ENCODE data around the gene SERPINA10.

Gene SERPINA10

DNA sequence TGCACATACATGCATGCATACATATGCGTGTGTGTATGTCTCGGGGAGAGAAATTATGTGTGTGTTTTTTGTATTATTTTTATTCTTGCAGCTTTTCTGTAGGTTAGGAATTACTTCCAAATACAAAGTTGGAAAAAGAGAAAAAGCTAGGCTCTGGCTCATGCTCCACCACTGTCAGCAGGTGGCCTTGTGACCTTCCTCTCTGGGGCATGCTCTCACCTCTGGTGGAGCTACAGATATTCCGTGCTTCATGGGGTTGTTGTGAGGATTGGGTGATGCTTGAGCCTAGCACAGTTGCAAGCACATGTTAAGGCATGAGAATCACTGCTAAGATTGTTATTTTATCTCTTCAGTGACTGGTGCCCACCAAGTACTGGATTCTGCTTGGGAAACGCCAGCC is 36.8 kb upstream of the SERPINA10 start:
- ChIA-PET CTCF (interaction anchor here (1.4 kb wide), 1 partner anchor 14 kb away, joined by 3 read pairs; no protein-coding TSS in a partner anchor), POLR2A (no interaction called here)
- DNase-seq (ENCODE audit: extremely low spot score): no peak
- TF ChIP-seq, protein P1, sequence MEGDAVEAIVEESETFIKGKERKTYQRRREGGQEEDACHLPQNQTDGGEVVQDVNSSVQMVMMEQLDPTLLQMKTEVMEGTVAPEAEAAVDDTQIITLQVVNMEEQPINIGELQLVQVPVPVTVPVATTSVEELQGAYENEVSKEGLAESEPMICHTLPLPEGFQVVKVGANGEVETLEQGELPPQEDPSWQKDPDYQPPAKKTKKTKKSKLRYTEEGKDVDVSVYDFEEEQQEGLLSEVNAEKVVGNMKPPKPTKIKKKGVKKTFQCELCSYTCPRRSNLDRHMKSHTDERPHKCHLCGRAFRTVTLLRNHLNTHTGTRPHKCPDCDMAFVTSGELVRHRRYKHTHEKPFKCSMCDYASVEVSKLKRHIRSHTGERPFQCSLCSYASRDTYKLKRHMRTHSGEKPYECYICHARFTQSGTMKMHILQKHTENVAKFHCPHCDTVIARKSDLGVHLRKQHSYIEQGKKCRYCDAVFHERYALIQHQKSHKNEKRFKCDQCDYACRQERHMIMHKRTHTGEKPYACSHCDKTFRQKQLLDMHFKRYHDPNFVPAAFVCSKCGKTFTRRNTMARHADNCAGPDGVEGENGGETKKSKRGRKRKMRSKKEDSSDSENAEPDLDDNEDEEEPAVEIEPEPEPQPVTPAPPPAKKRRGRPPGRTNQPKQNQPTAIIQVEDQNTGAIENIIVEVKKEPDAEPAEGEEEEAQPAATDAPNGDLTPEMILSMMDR (IDR thresholded peaks at IDR 0.05; ENCODE audit: control extremely low read depth, extremely low read depth, low read depth, missing control alignments): no peak

DNA sequence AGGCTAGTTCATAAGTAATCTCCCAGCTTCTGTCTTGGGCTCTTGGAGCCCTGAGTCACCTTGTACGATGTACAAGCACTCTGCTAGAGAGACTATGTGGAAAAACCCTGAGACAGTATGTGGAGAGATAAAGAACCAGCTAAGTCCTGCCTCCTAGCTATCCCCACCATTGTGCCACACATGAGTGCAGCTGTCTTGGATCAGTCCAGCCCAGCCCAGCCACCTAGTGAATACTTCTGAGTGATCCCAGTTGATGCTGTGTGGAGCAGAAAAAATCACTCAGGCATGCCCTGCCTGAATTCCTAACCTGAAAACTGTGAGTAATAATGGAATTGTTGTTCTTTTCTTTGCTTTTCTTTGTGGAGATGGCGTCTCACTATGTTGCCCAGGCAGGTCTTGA is 35.1 kb upstream of the SERPINA10 start:
- ChIA-PET CTCF (interaction anchor here (1.6 kb wide), 1 partner anchor 18 kb away, joined by 3 read pairs; no protein-coding TSS in a partner anchor), POLR2A (no interaction called here)
- DNase-seq (ENCODE audit: extremely low spot score): no peak
- TF ChIP-seq, protein P1 (IDR thresholded peaks at IDR 0.05; ENCODE audit: control extremely low read depth, extremely low read depth, low read depth, missing control alignments): no peak

DNA sequence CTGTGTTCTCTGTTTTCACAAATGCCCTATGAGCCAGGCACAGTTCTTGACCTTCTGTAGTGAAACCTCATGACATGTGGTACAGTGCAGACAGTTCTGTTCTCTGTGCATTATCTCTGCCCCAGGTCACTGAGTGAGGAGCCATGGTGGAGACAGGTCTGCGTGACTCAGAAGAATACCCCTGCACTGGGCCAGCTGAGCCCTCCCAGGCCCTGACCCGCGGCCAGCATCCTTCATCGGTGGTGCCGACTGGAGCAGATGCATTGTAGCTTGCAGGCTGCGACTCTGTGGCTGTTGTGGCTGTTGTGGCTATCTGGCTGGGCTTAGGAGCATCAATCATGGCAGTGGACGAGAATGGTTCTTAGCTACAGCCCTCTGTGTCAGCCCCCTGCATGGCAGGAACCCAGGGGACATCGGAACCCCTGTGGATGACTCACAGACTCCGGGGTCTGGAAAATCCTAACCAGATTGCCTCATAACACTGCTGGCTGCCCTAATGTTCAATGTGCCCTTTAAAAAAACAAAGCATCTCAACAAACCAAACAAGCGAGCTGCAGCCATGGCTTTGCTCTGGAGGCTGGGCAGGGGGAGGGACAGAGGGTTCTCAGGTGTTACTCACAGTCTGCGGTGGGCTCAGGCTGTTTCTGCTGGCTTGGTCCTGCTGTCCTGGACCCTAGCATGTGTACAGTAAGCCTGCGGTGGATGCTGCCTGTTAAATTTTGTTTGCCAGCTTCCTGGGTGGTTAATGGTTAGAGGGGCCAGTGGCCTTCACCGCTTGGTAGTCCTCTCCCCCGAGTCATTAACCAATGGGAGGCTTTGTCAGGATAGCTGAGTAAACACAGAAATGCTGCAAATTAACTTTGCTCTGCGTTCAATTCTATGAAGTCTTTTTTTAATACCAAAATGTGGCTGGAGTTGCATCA is 29.8 kb upstream of the SERPINA10 start, which contains the start of gene SERPINA6:
Gene SERPINA6 (minus strand): TSS at position 689 of the 923 bp plus-strand sequence. CDS start 8,688 bp downstream, outside the sequence.
- CTCF ChIA-PET: interaction anchor here (0.9 to 1.2 kb wide), 2 partner anchors 9 to 12 kb away, joined by 3 to 4 read pairs; no protein-coding TSS in a partner anchor
- TF ChIP-seq, protein P1 (IDR thresholded peaks at IDR 0.05; ENCODE audit: control extremely low read depth, extremely low read depth, low read depth, missing control alignments): no peak
- DNase-seq (ENCODE audit: extremely low spot score): peak; percentile 3
- POLR2A ChIA-PET: no interaction called here

DNA sequence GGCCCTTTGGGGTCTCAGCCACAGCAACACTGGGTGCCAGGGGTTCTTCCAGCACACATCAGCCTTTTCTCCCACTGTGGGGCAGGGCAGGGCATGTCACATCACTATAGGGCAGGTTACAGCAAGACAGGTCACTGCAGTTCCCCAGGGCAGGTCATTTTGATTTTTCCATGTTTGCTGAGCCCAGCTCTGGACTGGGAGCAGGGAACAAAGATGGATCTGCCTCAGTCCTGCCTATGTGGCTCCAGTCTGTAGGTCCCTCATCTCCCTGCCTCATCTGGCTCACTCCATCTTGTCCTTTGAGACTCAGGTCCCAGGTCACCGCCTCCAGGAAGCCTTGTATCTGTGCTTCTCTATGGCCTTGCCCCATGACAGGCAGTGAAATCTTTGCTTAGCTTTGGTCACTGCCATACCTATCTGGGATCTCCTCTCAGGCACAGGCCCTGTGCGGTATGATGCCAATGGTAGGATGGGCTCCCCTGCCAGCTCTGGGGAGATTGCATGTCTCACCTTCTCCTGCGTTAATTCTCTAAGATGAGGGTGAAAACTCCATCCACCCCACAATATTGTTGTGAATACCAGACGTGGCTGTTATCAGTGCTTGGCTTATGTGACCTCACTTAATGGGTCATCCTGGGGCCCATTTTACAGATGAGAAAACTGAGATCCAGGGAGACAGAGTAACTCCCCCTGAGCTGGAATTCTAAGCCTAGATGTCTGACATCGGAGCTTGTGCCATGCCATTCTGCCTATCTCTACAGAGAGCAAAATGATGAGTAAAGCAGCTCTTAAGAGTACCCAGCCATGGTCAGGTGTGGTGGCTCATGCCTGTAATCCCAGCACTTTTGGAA is 28.6 kb upstream of the SERPINA10 start:
- DNase-seq (ENCODE audit: extremely low spot score): peak; percentile 3
- CTCF ChIA-PET: no interaction called here
- POLR2A ChIA-PET: no interaction called here
- TF ChIP-seq, protein P1 (IDR thresholded peaks at IDR 0.05; ENCODE audit: control extremely low read depth, extremely low read depth, low read depth, missing control alignments): no peak

DNA sequence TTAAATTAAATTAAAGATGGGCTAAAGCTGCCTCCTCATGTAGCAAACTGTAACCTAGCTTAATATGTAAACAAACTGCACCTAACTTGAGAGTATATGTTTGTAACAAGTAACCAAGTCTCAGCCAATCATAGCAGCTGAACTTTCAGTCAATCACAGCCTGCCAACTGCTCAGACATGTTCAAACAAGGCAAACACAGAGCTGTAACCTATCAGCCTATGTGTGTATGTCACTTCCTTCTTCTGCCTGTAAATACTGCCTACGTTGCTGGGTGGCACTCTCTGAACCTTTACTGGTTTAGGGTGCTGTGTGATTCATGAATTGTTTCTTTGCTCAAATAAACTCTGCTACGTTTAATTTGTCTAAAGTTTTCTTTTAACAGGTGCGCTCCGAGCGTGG is 27.2 kb upstream of the SERPINA10 start:
- DNase-seq (ENCODE audit: extremely low spot score): no peak
- TF ChIP-seq, protein P1 (IDR thresholded peaks at IDR 0.05; ENCODE audit: control extremely low read depth, extremely low read depth, low read depth, missing control alignments): no peak
- ChIA-PET POLR2A (no interaction called here), CTCF (no interaction called here)

DNA sequence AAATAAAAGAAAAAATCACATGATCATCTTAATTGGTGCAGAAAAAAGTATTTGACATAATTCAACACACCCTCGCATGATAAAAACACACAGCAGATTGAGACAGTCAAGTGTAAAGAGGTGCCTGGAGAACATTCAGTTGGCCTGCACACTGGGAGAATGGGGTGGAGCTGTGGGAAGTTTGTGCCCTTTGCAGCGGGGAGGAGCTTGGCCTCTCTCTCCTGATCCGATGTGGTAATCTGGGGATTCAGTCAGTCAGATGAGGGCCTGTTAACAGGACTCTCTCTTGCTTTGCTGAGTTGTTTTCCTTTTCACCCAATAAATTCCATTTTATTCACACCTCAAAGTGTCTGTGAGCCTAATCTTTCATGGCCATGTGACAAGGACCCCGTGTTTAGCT is 24.2 kb upstream of the SERPINA10 start:
- TF ChIP-seq, protein P1 (IDR thresholded peaks at IDR 0.05; ENCODE audit: control extremely low read depth, extremely low read depth, low read depth, missing control alignments): no peak
- no peak for DNase-seq (ENCODE audit: extremely low spot score)
- CTCF ChIA-PET: no interaction called here

More for the DNA sequence above, 24.2 kb upstream of the SERPINA10 start:
- POLR2A ChIA-PET: no interaction called here

Measured in GM10248 (cell line).